HEK293 (cell line): Measurements from ENCODE around the gene RNF41.
A peak's percentile ranks its signal among the peaks of the same experiment; 100 is the strongest.

Experiments used
- BCL11B ChIP-seq: fragments of 450-650 bp; formaldehyde crosslinking; IDR thresholded peaks from 2 replicates; pipeline ENCODE4 v1.5.1; 2016; ENCODE audit warnings: low read depth, missing biosample characterization, missing genetic modification characterization
- ELK4 ChIP-seq: IDR thresholded peaks from 2 replicates; pipeline ENCODE4 v1.6.1; 2011; ENCODE audit warnings: mild to moderate bottlenecking, low read depth, low read length, borderline replicate concordance
- HOXD13 ChIP-seq: sonication (generic); formaldehyde crosslinking; IDR thresholded peaks from 2 replicates; pipeline ENCODE4 v1.8.0; 2022; ENCODE audit warnings: missing genetic modification reagents, borderline replicate concordance
- RBAK ChIP-seq: fragments of 450-650 bp; formaldehyde crosslinking; IDR thresholded peaks from 2 replicates; pipeline ENCODE4 v1.5.1; 2016; ENCODE audit warnings: missing biosample characterization, missing genetic modification characterization
- REPIN1 ChIP-seq: fragments of 450-650 bp; formaldehyde crosslinking; IDR thresholded peaks from 2 replicates; pipeline ENCODE4 v1.5.1; 2017; ENCODE audit warnings: missing biosample characterization, missing genetic modification characterization, low read depth
- SCRT2 ChIP-seq: fragments of 450-650 bp; formaldehyde crosslinking; IDR thresholded peaks from 2 replicates; pipeline ENCODE4 v1.5.1; 2016; ENCODE audit warnings: missing biosample characterization, missing genetic modification characterization
- TRIM28 ChIP-seq: IDR thresholded peaks from 2 replicates; pipeline ENCODE4 v1.6.1; 2011; ENCODE audit warnings: low read length, control low read depth, borderline replicate concordance
- TSHZ1 ChIP-seq: fragments of 450-650 bp; formaldehyde crosslinking; IDR thresholded peaks from 2 replicates; pipeline ENCODE4 v1.5.1; 2016; ENCODE audit warnings: missing biosample characterization, missing genetic modification characterization, borderline replicate concordance
- YY2 ChIP-seq: fragments of 450-650 bp; formaldehyde crosslinking; IDR thresholded peaks from 2 replicates; pipeline ENCODE4 v1.5.1; 2016; ENCODE audit warnings: missing biosample characterization, missing genetic modification characterization
- ZBTB17 ChIP-seq: fragments of 450-650 bp; formaldehyde crosslinking; IDR thresholded peaks from 2 replicates; pipeline ENCODE4 v1.5.1; 2016; ENCODE audit warnings: missing biosample characterization, missing genetic modification characterization
- ZBTB21 ChIP-seq: fragments of 450-650 bp; formaldehyde crosslinking; IDR thresholded peaks from 2 replicates; pipeline ENCODE4 v1.5.1; 2017; ENCODE audit warnings: missing biosample characterization, missing genetic modification characterization
- ZEB2 ChIP-seq: fragments of 450-650 bp; formaldehyde crosslinking; IDR thresholded peaks from 2 replicates; pipeline ENCODE4 v1.5.1; 2016; ENCODE audit warnings: missing biosample characterization, missing genetic modification characterization
- ZNF138 ChIP-seq: fragments of 450-650 bp; formaldehyde crosslinking; IDR thresholded peaks from 2 replicates; pipeline ENCODE4 v1.5.1; 2016; ENCODE audit warnings: missing biosample characterization, missing genetic modification characterization, borderline replicate concordance
- ZNF146 ChIP-seq: fragments of 450-650 bp; formaldehyde crosslinking; IDR thresholded peaks from 2 replicates; pipeline ENCODE4 v1.5.1; 2016; ENCODE audit warnings: missing biosample characterization, missing genetic modification characterization
- ZNF2 ChIP-seq: fragments of 450-650 bp; formaldehyde crosslinking; IDR thresholded peaks from 2 replicates; pipeline ENCODE4 v1.5.1; 2016; ENCODE audit warnings: missing biosample characterization, missing genetic modification characterization
- ZNF280C ChIP-seq: fragments of 450-650 bp; formaldehyde crosslinking; IDR thresholded peaks from 2 replicates; pipeline ENCODE4 v1.5.1; 2016; ENCODE audit warnings: missing biosample characterization, missing genetic modification characterization
- ZNF311 ChIP-seq: fragments of 450-650 bp; formaldehyde crosslinking; IDR thresholded peaks from 2 replicates; pipeline ENCODE4 v1.5.1; 2017; ENCODE audit warnings: missing biosample characterization, missing genetic modification characterization, borderline replicate concordance
- ZNF530 ChIP-seq: fragments of 450-650 bp; formaldehyde crosslinking; IDR thresholded peaks from 2 replicates; pipeline ENCODE4 v1.5.1; 2016; ENCODE audit warnings: low read depth, missing biosample characterization, missing genetic modification characterization
- ZNF548 ChIP-seq: fragments of 450-650 bp; formaldehyde crosslinking; IDR thresholded peaks from 2 replicates; pipeline ENCODE4 v1.5.1; 2016; ENCODE audit warnings: missing biosample characterization, missing genetic modification characterization
- ZNF560 ChIP-seq: fragments of 450-650 bp; formaldehyde crosslinking; IDR thresholded peaks from 2 replicates; pipeline ENCODE4 v1.5.1; 2017; ENCODE audit warnings: missing biosample characterization, missing genetic modification characterization, borderline replicate concordance
- ZNF585B ChIP-seq: fragments of 450-650 bp; formaldehyde crosslinking; IDR thresholded peaks from 2 replicates; pipeline ENCODE4 v1.5.1; 2016; ENCODE audit warnings: missing biosample characterization, missing genetic modification characterization
- ZNF610 ChIP-seq: fragments of 450-650 bp; formaldehyde crosslinking; IDR thresholded peaks from 2 replicates; pipeline ENCODE4 v1.5.1; 2016; ENCODE audit warnings: missing biosample characterization, missing genetic modification characterization, borderline replicate concordance
- ZNF629 ChIP-seq: fragments of 450-650 bp; formaldehyde crosslinking; IDR thresholded peaks from 2 replicates; pipeline ENCODE4 v1.5.1; 2017; ENCODE audit warnings: missing biosample characterization, missing genetic modification characterization
- ZNF654 ChIP-seq: fragments of 450-650 bp; formaldehyde crosslinking; IDR thresholded peaks from 2 replicates; pipeline ENCODE4 v1.5.1; 2016; ENCODE audit warnings: low read depth, missing biosample characterization, missing genetic modification characterization
- ZNF791 ChIP-seq: fragments of 450-650 bp; formaldehyde crosslinking; IDR thresholded peaks from 2 replicates; pipeline ENCODE4 v1.5.1; 2016; ENCODE audit warnings: missing biosample characterization, missing genetic modification characterization
- ZNF837 ChIP-seq: fragments of 450-650 bp; formaldehyde crosslinking; IDR thresholded peaks from 2 replicates; pipeline ENCODE4 v1.5.1; 2016; ENCODE audit warnings: missing biosample characterization, missing genetic modification characterization
- ZXDB ChIP-seq: fragments of 450-650 bp; formaldehyde crosslinking; IDR thresholded peaks from 2 replicates; pipeline ENCODE4 v1.5.1; 2016; ENCODE audit warnings: missing biosample characterization, missing genetic modification characterization
- TF ChIP-seq, protein P1 (sequence below): fragments of 450-650 bp; formaldehyde crosslinking; IDR thresholded peaks from 2 replicates; pipeline ENCODE4 v1.5.1; 2016; ENCODE audit warnings: missing biosample characterization, missing genetic modification characterization
- TF ChIP-seq, protein P2 (sequence below): fragments of 450-650 bp; formaldehyde crosslinking; IDR thresholded peaks from 2 replicates; pipeline ENCODE4 v1.5.1; 2016; ENCODE audit warnings: missing biosample characterization, missing genetic modification characterization

Gene RNF41

GRCh38 chr12:56219840-56220239 lies 1.9 kb downstream of the RNF41 start (continued):
- TF ChIP-seq RBAK (peak; percentile 79), BCL11B (no peak), ZNF311 (tag by site-specific recombination) (no peak), REPIN1 (tag by site-specific recombination) (no peak), ZBTB21 (tag by site-specific recombination) (peak; percentile 49; the same call in 1 of the 2 replicates), ZNF280C (tag by site-specific recombination) (no peak), YY2 (tag by site-specific recombination) (no peak), ZNF146 (tag by site-specific recombination) (no peak; the same call in 1 of the 2 replicates), ZXDB (tag by site-specific recombination) (peak; percentile 87), SCRT2 (no peak), ZNF560 (tag by site-specific recombination) (peak; percentile 97), HOXD13 (no peak), ZNF837 (tag by site-specific recombination) (no peak), ZBTB17 (no peak), ZEB2 (no peak; the same call in 1 of the 2 replicates), ZNF2 (tag by site-specific recombination) (no peak), ZNF654 (tag by site-specific recombination) (peak; percentile 57), ZNF530 (tag by site-specific recombination) (peak; percentile 43; the same call in 1 of the 2 replicates), ZNF585B (tag by site-specific recombination) (no peak), ZNF629 (tag by site-specific recombination) (peak; percentile 66; the same call in 1 of the 2 replicates), ZNF138 (tag by site-specific recombination) (no peak), TSHZ1 (tag by site-specific recombination) (no peak; the same call in 1 of the 2 replicates), ELK4 (no peak), ZNF548 (no peak), ZNF791 (tag by site-specific recombination) (peak; percentile 88), TRIM28 (no peak), ZNF610 (tag by site-specific recombination) (peak; percentile 54; the same call in 1 of the 2 replicates)
- TF ChIP-seq, protein P1, sequence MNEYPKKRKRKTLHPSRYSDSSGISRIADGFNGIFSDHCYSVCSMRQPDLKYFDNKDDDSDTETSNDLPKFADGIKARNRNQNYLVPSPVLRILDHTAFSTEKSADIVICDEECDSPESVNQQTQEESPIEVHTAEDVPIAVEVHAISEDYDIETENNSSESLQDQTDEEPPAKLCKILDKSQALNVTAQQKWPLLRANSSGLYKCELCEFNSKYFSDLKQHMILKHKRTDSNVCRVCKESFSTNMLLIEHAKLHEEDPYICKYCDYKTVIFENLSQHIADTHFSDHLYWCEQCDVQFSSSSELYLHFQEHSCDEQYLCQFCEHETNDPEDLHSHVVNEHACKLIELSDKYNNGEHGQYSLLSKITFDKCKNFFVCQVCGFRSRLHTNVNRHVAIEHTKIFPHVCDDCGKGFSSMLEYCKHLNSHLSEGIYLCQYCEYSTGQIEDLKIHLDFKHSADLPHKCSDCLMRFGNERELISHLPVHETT (tag by site-specific recombination): peak; percentile 90
- TF ChIP-seq, protein P2, sequence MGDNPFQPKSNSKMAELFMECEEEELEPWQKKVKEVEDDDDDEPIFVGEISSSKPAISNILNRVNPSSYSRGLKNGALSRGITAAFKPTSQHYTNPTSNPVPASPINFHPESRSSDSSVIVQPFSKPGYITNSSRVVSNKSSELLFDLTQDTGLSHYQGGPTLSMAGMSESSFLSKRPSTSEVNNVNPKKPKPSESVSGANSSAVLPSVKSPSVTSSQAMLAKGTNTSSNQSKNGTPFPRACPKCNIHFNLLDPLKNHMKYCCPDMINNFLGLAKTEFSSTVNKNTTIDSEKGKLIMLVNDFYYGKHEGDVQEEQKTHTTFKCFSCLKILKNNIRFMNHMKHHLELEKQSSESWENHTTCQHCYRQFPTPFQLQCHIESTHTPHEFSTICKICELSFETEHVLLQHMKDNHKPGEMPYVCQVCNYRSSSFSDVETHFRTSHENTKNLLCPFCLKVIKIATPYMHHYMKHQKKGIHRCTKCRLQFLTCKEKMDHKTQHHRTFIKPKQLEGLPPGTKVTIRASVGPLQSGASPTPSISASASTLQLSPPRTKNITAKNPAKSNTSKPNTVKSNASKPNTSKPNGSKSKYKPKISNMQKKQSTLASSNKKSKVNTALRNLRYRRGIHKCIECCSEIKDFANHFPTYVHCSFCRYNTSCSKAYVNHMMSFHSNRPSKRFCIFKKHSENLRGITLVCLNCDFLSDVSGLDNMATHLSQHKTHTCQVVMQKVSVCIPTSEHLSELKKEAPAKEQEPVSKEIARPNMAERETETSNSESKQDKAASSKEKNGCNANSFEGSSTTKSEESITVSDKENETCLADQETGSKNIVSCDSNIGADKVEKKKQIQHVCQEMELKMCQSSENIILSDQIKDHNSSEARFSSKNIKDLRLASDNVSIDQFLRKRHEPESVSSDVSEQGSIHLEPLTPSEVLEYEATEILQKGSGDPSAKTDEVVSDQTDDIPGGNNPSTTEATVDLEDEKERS (tag by site-specific recombination): no peak
